Vagina (tissue), 2 donors: ENCODE measurements around the gene PRELID1.

ENCODE experiments used
- POLR2AphosphoS5 ChIP-seq, 2 donors: sonication (generic); formaldehyde crosslinking; IDR thresholded peaks; one replicate each; pipeline ENCODE4 v1.9.0; 2017; ENCODE audit warnings: antibody characterized with exemption in 2 of 2, mild to moderate bottlenecking in 2 of 2, low read depth in 1 of 2; ENCODE audit not compliant: insufficient read depth in 1 of 2
- TF ChIP-seq, protein P1 (sequence below), 3 experiments: fragments of 450-650 bp in 2 of 3; fragments of 200-600 bp in 1 of 3; sonication (generic) in 1 of 3; IDR thresholded peaks; one replicate each; pipeline ENCODE4 v1.5.1; 2017 to 2019; ENCODE audit warnings: antibody characterized with exemption in 3 of 3, mild to moderate bottlenecking in 2 of 3, moderate library complexity in 2 of 3

DNA sequence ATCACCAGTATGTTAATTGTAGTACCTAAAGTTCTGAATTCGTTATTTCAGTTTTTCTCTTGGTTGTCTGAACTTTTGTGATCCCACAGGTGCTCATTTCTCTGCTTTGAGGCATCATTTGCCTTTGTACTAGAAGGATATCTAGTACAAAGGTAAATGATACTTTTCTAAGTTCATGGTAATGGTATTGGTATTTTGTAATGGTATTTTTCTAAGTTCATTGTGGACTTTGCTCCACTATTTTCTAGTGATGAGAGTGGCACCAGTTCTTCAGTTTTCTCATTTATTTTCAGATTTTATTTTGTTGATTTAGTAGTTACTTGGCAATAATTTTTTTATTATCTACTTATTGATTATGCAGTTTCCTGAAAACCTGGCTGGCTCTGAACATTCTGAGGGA, 42.1 kb upstream of the PRELID1 start:
- TF ChIP-seq, protein P1, sequence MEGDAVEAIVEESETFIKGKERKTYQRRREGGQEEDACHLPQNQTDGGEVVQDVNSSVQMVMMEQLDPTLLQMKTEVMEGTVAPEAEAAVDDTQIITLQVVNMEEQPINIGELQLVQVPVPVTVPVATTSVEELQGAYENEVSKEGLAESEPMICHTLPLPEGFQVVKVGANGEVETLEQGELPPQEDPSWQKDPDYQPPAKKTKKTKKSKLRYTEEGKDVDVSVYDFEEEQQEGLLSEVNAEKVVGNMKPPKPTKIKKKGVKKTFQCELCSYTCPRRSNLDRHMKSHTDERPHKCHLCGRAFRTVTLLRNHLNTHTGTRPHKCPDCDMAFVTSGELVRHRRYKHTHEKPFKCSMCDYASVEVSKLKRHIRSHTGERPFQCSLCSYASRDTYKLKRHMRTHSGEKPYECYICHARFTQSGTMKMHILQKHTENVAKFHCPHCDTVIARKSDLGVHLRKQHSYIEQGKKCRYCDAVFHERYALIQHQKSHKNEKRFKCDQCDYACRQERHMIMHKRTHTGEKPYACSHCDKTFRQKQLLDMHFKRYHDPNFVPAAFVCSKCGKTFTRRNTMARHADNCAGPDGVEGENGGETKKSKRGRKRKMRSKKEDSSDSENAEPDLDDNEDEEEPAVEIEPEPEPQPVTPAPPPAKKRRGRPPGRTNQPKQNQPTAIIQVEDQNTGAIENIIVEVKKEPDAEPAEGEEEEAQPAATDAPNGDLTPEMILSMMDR (IDR thresholded peaks at IDR 0.05) = no peak
- TF ChIP-seq POLR2AphosphoS5 (IDR thresholded peaks at IDR 0.05; ENCODE audit: insufficient read depth in 1 of 2, low read depth in 1 of 2) = no peak
